Medulla oblongata (tissue), 1 donor: Measurements from ENCODE around the gene DHX29.

Experiments
- DNase-seq: peaks from one replicate; pipeline ENCODE4 v3.0.0-alpha.2; 2015; ENCODE audit errors: extremely low spot score

DHX29 gene

DNA sequence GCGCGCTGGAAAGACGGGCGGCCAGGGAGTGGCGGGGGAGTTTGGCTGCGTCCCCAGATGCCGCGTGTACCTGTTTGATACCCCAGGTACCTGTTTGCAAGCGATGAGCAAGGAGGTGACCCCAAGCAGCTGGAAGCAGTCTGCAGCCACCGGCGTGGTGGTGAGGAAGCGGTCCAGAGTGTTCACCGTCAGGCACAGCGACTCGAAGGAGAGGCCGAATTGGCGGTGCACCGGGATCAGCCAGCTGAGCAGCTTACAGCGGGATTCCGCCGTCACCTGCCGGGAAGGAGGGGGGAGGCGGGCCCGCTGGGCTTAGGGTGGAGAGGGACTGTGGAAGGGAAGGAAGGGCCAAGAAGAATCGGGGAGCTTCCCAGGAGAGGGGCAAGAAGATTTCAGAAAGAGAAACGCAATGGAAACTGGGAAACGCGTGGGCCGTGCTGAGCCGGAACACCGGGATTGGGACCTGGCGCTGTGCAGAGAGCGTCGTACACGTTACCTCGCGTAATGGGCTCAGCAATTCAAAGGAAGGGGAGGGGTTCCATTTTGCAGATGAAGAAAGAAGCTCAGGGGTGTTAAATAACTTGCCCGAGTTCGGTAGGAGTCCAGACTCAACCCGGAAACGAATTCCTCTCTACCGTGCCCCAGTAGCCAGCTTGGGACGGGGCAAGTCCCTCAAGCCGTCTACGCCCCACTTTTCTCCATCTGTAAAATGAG, 75.1 kb downstream of the DHX29 start:
- DNase-seq = no peak

DNA sequence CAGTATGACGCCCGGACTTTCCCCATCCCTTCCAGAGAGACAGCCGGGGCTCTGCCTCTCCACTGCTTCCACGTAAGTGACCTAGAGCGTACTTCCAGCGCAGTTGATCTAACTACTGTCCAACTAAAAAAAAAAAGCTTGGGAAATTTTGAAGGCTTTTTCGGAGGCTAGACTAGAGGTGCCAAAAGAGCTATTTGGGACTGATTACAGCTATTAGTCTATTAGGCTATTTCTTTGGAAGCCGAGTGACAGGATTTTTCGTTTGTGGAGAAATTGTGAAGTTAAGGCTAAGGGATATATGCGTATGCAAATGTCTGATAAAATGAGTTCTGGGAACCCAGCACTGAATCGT, 75.6 kb downstream of the DHX29 start:
- DNase-seq = no peak

- DNase-seq = no peak
Observed at GRCh38 chr5:55231029-55231918, 76.2 kb downstream of the DHX29 start.

- DNase-seq = no peak
Observed at GRCh38 chr5:55230086-55230629, 77.3 kb downstream of the DHX29 start.

GRCh38 chr5:55227664-55228430, 79.6 kb downstream of the DHX29 start:
- DNase-seq = no peak

DNA sequence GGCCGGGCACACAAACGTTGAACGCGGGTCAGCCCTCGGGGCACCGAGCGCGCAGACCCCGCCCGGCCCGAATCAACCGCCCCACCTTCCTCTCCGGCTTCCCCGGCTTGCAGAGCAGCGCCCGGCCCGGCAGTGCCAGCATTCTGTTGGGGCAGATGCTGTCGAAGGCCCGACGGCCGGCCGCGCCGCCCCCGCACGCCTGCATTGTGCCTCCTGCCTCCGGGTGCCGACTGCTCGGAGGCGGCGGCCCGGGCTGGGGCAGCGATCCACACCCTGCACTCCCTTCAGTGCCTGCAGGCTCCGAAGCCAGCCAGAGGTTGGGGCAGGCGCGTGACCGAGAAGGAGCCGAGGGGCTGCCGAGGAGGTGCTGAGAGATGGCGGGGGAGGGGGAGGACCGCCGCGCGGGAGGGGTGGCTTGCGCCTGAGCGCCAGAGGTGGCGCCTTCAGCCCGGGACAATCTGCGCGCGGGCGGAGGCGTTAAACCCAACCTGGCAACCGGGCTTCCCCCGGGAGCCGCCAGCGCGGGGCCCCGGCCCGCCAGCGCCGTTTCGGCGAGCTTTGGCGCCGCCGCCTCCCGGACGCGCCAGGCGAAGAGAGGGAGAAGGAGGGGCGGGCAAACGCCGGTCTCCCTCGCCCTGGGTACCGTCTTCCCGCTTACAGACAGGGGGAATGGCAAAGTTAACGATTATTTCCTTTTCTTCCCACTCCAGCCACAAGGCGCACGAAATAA, 80.4 kb downstream of the DHX29 start, which contains the start of gene MCIDAS:
Gene MCIDAS, minus strand, starts transcription at position 382 of the 730 bp plus-strand sequence. Its CDS starts 177 bp downstream, at position 205.
- no peak for DNase-seq

GRCh38 chr5:55226027-55226933, 81.2 kb downstream of the DHX29 start:
- no peak for DNase-seq

GRCh38 chr5:55225346-55225745, 82.1 kb downstream of the DHX29 start:
- no peak for DNase-seq

GRCh38 chr5:55223812-55224240, 83.7 kb downstream of the DHX29 start:
- DNase-seq = no peak

DNA sequence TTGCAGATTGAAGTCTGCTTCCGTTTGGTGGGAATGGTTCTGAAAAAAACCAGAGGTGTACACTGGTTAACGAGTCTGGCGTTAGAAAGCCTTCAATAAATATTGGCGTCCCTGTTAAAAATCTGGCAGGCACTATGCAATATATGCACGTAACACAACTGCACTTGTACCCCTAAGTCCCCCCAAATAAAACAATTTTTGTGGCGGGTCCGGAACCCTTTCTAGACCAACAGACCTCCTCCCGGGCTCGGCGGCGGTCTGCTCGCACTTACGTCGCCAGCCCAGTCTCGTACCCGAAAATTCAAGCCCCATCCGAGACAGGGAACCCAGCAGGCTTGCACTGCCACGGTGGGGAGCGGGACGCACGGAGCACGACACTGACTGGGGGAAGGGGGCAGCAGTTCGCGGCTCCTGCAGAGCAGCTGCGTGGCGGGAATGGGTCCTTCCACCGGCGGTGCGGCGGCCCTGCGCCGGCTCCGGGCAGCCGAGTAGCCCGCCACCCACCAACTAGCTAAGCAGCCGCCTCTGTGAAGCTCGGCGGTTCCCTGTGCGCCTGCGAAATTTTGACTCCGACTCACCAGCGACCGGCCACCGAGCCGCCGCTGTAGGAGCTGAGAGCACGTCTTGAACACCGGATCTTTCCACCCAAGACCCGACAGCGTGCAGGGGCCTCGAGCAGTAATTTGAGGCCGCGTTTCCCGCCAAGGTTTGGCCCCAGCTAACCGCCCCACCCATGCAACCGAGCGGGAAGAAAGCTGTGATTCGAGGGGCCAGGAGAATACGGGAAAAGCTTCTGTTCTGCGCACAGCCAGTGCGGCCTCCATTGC, 84.3 kb downstream of the DHX29 start:
- no peak for DNase-seq

DNA sequence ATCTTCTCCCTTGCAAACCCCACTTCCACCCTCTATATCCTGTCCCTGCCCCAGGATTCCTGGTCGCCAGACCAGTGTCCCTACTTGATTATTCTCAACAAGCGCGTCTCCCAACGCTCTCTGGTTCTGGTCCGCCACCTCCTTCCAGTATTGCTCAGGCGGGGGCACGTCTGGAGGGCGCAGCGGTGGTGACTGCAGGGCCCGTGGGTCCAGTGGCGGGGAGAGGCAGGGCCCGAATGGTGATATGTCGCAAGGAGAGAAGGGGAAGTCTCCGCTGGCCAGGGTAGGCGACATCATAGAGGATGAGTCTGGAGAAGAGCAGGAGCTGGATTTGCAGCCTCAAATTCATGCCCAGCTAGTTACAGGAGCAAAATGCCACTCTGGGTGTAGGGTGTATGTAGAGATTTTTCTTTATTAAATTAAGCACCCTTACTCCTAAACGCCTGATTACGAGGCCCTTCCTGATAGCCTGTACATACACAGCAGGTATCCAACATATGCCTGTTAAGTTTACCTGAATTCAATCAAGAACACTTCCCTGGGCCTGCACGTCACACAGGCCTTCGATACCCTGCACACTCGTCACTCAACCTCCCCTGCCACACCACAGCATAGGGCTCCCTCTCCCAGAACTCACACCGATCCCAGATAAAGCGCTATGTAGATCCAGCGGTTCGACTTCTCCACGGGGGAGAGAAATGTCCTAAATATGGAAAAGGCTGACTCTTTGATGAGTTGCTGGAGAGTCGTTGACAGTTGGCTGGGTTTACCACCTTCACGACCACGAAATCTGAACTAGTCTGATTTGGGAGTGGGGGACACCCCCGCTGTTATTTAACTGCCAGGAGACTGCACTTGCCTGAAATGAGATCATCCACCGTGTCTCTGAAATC, 85.2 kb downstream of the DHX29 start:
- no peak for DNase-seq

GRCh38 chr5:55220433-55221185, 86.9 kb downstream of the DHX29 start:
- no peak for DNase-seq

DNA sequence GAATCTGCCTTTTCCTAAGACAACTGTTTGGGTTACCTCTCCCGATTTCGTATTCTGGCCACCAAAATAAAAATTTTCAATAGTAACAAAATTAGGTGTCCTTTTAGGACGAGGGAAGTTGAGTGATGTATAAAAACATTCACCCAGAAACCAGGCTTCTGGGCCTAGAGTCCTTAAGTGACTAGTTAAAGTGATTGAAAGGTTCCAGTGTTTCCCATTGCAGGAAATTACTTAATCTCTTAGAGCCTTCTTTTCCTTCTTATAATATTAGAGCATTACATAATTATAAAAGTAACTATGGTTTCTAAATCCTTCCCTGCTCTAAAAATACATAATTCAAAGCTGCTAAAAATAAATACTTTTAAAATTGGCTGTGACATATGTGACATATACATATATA, 87.7 kb downstream of the DHX29 start:
- no peak for DNase-seq

DNA sequence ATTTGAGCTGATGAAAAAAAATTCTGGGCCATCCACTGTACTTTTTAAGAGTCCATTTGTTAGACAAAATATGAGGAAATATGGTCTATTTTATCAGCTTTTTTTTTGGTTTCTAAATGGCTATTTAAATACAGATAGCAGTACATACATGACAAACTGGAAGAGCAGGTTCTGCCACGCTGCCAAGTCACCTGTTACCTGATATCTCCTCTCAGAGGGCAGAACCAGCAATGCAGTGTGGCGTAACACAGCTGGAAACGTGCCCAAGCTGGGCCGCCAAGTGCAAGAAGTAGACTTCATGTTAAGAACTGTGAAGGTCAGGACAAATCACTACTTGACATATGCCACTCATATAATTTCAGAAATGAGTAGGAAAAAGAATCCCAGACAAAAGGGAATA, 88.5 kb downstream of the DHX29 start:
- DNase-seq = no peak

- no peak for DNase-seq
Observed at GRCh38 chr5:55211184-55211874, 96.2 kb downstream of the DHX29 start.
